ENCODE measurements around the gene NCOA1.

DNA sequence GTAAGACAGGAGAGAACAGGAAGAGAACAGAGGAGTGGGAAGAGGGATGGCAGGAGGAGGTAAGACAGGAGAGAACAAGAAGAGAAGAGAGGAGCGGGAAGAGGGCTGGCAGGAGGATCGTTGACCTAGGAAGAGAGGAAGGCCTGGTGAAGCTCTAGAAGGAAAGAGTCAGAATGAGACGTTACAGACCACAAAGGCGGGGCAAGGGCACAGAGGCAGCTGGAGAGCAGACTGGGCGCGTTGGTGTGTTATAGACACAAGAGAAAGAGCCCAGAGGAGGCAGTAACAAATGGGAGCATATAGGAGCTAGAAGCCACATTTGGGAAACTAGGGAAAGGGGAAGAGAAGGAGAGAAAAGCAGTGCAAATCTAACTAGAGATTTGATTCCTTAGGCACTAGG lies 275.6 kb downstream of the NCOA1 start:
- TF ChIP-seq POLR2A (IDR thresholded peaks at IDR 0.05; ENCODE audit: low read length), result no peak
- no peak for TF ChIP-seq GATA1 (IDR thresholded peaks at IDR 0.05; ENCODE audit: low read depth, low read length)
